Pulmonary artery endothelial cell (primary cell): ENCODE results near the gene HNRNPC. TPM values are rescaled to one million over a fixed set of nuclear protein-coding genes. Genes with fewer than 3 reads are reported as not detected.
"Not testable (repeated sequence)": the region's sequence is repeated elsewhere in the genome, so short reads cannot be mapped to it uniquely, and the experiment has no call there.

Source experiments
- DNase-seq: peaks from one replicate; pipeline ENCODE4 v3.0.0-alpha.2; 2011; ENCODE audit warnings: low read depth, low spot score
- total RNA-seq: library from RNA; depleted of rRNA; stranded (reverse); fragments of >200 nt; gene quantifications from 2 replicates; pipeline ENCODE4 v1.2.3, GENCODE V29; 2014

HNRNPC gene
- total RNA-seq, 1 donor from 2014 or later: 905 TPM

DNA sequence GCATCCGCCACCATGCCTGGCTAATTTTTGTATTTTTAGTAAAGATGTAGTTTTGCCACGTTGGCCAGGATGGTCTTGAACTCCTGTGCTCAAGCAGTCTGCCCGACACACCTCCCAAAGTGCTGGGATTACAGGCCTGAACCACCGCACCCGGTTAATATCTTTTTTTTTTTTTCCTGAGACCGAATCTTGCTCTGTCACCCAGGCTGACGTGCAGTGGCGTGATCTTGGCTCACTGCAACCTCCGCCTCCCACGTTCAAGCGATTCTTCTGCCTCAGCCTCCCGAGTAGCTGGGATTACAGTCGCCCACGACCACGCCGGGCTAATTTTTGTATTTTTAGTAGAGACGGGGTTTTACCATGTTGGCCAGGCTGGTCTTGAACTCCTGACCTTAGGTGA, 3.4 kb upstream of the HNRNPC start:
- DNase-seq: not testable (repeated sequence)

DNA sequence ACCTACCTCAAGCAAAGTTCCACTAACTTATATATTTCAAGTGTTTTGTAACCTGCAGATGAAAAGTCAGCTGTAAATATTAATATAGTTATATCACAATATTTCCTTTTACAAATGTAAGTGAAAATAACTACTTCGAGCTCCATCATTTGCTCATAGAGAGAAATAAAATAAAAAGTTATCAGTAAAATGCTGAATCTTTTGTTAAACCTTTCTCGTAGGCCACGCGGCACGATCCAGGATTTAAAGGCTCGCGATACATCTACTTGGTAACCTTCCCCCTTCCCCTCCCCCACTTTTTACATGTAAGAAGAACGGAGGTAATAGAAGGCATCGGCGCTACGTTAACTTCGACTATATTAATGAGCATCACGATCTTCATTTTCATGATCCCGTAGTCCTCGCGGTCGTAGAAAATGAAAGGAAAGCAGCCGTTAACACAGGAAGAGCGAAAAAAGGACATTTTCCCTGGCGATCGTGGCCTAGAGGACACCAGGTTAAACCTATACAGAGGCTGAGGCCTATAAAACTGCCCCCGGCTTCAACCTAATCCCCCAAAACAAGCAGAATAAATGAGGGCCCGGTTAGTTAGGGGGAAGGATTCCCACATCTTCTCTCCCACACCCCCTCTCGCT, 508 bp downstream of the HNRNPC start:
- peak; percentile 22 for DNase-seq

DNA sequence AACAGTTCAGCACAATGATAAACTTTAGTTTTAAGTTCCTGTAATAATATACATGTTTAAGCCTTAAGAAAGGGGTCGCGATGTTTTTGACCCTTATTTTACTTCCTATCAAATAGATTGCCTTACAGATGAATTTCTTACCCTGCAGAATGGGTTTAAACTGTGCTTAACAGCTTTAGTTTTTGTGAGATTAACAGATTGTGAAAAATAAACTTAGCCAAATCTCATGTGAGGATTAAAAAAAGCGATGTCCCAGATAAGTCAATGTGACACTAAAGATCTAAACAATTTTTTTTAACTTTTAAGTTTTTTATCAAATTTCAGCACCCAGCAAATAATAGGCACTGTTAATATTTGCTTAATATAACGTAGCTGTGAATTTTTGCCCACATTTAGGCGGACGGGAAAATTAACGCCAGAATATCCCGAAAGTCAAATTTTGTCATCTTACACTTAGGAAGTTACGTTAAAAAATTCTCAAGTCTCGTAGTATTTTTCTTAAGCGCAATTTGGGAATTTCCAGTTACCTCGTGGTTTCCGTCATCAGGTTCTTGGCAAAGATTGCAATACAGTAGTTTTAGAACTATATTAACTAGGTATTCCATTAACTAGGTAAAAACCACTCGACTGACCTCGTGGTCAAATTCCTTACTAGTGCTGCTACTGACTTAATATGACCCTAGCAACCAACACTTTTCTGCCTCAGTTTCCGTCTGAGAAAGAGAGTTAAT, 1.2 kb downstream of the HNRNPC start:
- no peak for DNase-seq

DNA sequence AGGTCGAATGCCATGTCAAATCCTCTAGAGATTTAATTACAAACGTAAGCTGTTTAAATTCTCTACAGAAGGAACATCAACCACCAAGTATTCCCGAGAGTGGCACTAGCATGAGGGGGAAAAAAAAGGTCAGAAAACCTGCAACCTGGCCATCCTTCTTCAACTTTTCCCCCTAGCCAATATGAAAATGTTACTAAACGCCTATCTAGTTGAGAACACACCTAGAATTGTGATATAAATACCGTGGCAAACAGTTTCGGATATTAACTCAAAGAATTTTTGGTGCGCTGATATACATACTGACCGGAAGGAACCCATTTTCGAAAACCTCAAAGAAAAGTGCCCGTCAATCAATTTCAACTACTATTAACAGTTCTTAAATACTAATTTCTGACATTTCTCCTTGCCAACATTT, 1.8 kb downstream of the HNRNPC start:
- DNase-seq: no peak

DNA sequence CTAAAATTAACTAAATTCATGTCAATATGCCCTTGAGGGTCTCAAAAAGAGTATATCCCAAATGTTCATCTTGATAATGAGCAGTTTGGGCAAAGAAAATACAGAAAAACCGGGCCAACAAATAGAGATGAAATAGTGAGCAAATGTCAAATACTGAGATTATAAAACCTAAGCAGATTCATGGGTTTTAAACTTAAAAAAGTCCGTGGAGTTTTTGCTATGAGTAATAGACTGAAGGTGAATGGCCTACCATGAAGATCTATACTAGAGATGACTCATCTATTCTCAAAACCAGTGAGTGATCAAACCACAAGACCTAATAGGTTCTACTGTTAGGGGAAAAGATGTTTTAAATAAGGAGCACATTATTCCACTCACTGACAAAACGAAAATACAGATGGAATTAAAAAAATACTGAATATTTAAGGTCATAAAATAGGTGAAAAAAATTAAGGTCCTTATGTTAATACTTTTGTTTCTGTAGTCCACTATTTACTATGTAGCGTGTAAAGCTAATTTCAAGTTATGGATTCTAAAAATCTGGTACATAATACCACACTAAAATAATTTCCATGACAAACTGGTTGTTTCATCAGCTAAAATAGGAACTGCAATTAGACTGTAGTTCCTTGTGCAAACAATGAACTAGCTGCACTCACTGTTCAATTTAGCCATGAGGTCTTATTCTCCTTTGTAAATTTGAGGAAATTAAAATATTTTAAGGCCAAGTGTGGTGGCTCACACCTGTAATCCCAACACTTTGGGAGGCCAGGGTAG, 5.0 kb downstream of the HNRNPC start:
- DNase-seq: no peak

DNA sequence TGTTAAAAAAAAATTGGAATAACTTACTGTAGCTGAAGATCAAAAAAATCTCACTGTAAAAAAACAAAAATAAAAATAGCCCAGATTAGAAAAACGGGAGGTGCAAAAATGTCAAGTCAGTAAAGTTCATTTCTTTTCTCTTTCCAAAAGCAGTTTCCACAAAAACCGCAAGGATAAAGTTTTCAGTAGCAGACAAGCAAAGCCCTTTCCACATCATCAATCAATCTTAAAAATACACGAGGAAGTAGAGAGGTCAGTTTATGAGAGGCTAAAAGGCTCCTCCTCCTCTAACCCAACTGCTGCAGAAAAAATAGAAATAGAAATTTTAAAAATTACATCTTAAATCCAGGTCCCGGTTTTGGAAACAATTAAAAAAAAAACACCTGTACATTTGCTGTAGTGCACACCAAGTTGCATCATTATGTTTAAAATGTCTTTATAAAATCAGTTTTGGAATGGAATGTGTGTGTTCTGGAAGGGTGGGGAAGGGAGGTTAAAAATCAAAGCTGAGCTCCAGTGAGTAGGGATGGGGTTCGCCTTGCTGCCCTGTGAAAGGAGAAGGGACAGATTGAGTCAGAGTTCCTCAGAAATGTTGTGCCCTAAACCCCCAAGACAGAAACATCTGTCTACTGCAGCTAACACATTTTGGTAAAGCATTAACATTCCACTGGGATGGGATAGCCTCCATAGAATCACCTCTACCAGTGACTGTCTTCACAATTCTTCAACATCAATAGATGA, 5.8 kb downstream of the HNRNPC start:
- no peak for DNase-seq

DNA sequence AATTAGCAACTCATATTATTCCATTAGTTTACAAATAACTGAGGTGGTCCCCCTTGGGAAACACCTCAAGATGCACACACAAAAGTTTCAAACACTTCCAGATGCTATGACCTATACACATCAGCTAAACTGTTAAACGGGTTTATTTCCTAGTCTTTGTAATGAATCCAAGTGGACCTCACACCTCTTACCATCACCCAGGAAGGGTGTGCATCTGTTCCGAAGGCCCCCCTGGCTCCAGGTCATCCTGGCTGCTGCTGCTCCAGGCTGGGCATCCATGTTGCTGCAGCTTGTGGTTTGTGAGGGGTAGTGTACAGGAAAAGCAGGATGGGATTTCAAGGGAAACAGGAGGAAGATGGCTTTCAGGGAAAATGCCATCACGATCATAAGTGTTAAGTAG, 6.8 kb downstream of the HNRNPC start:
- no peak for DNase-seq

DNA sequence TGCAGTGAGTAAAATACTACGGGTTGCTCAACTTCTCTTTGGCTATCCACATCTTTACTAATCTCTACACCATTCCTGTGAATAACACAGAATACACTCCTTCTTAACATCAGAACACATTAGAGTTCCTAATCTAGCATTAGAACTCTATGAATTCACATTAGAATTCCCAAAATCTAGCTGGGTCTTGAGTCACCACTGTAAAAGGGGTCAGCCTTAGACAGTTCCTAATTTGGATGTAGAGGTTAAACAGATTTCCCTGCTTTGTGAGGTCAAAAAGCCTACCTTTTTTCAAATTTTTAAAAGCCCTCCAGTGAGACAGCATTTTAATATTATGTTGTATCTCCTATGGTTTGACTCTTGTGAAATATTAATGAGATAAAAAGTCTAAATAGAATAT, 7.4 kb downstream of the HNRNPC start:
- DNase-seq: no peak

DNA sequence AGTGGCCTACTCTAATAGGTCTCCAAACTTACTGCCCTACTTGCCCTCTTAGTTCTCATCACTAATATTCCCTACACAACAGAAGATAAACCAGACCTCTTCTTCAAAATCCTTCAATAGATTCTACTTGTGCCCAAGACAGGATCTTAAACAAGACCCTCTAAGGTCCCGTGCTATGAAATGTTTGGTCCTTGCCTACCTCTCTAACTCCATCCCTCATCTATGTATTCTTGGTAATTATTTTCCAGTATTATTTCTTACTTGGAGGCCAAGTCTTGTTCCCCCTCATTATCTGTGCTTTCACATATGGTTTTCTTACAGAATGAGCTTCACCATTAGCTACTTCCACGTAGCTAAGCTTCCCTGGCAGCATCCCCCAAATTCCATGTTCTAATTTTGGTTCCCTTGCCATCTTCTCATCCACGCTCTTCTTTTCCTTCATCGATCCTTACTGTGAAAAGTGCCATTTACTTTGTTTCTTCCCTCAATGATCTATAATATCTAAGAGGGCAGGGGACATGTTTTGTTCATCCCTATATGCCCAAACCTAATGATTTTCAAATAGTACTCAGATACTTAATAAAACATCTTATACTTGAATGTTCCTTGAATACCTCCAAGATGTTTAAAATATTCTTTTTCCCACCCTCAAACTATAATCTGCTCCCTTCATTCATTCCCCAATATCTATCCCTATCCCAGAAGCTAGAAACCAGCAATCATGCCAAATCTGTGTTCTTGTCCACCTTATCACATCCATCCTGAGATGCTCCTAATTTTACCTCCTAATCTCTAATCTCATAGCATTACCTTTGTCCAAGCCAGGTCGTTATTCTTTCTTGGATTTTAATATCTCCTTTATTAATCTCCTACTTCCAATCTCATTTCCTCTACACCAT, 10.1 kb downstream of the HNRNPC start:
- no peak for DNase-seq

DNA sequence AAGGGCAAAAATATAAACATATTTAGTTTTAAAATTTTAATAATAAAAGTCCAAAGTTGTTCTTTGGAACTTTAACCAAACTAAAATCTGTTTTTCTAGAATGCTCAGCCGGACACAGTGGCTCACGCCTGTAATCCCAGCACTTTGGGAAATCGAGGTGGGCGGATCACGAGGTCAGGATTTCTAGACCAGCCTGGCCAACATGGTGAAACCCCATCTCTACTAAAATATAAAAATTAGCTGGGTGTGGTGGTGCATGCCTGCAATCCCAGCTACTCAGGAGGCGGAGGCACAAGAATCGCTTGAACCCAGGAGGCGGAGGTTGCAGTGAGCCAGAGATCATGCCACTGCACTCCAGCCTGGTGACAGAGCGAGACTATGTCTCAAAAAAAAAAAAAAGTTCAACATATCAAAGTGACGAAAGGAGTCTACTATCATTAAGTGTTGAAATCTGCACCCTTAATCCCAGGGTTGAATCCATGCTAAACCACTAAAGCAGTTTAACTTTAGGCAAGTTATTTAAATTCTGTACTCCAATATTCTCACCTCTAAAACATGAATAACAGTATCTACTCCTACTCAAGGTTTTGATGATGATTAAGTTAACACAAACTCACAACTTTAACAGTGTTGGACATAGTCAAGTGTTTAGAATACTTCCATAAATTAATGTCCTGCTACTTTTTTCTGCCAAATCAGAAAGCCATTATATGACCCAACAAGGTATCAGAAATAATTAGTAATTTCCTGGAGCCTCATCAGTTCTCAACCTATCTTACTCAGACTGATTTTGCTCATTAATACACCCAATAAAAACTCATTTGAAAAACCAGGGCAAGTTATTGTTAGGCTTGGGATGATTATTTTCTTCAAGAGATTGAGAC, 11.0 kb downstream of the HNRNPC start:
- no peak for DNase-seq

DNA sequence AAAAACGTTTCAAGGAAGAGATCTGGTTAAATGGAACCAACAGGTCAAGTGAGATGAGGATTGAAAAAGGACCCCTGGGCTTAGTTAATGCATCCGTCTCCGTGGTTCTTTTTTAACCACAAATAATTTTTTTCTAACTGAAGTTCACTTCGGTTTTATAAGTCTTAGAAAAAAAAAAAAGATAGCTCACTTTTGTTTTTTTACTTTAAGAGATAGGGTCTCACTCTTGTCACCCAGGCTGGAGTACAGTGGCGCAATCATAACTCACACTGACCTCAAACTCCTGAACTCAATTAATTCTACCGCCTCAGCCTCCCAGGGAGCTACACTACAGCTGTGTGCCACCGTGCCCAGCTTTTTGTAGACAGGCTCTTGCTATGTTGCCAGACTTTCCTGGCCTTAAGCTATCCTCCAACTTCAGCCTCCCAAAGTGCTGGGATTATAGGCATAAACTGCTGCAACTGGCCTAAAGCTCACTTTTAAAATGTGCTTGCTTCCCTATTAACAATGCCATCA, 11.8 kb downstream of the HNRNPC start:
- no peak for DNase-seq

DNA sequence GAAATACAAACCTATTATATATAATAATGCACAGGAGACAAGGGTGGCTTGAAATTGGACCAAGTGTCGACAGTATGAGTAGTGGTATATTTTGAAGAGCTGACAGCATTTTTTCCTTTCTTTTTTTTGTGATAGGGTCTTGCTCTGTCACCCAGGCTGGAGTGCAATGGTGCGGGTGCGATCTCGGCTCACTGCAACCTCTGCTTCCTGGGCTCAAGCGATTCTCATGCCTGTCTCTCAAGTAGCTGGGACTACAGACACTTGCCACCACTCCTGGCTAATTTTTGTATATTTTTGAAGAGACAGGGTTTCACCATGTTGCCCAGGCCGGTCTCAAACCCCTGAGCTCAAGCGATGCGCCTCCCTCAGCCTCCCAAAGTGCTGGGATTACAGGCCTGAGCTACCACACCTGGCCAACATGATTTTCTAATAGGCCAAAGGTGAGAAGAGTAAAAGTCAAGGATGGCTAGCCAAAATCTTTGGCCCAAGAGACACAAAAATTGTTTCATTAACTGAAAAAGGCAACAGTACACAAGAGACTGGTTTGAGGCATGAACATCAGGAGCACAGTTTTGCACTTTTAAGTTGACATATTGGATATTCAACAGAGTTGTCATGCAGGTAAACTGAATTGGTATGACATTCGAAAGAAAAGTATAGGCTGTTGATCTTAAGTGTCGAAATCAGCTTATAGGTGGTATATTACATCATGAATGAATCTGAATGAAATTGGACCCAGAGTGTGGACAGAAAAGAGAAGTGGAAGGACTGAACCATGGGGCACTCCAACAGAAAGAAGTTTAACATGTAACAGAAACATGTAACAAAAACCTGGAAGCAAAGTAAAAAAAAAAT, 12.5 kb downstream of the HNRNPC start:
- no peak for DNase-seq

DNA sequence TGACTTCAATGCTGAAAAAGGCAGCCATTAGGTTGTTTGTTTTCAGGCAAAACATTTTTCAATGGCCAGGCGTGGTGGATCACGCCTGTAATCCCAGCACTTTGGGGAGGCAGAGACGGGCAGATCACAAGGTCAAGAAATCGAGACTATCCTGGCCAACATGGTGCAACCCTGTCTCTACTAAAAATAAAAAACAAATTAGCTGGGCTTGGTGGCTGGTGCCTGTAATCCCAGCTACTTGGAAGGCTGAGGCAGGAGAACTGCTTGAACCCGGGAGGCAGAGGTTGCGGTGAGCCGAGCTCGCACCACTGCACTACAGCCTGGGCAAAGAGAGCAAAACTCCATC, 13.2 kb downstream of the HNRNPC start:
- DNase-seq: not testable (repeated sequence)

DNA sequence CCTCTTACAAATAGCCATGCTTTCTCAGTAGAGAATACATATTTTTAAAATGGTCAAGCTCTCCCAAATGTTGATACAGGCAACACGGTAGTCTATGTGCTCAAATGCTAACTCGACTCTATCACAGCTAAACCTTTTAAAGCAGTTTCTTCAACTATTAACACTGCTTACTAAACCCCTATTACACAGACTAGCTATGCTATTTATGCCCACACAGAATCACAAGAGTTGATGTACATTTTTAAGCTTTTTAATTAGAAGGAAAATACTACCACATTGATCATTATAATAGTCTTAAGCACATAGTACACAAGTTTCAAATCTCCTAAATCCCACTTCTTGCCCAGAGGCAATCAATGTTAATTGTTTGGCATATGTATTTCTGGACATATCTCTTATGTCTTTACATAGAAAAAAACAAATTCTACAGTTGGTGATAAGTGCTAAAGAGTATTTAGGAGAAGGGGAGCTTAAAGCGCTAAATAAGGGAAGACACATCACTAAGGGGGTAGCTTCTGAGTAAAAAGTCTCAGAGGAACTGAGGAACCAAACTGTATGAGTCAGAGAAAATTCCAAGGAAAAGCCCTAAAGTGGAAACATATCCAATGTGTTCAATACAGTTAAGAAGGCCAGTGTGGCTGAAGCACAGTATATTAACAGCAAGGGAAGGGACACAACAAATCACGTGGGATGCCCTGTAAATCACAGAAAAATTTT, 13.7 kb downstream of the HNRNPC start:
- DNase-seq: no peak

DNA sequence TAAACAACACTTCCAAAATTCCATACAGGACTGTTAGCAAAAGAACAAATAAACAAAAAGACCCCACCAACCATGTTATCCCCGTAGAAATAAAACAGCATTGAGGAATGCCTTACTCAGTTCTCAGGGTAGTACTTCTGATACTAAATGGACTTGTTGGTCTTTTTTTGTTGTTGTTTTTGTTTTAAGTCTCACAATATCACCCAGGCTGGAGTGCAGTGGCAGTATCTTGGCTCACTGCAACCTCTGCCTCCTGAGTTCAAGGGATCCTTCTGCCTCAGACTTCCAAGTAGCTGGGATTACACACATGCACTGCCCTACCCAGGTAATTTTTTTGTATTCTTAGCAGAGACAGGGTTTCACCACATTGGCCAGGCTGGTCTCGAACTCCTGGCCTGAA, 17.1 kb downstream of the HNRNPC start:
- DNase-seq: no peak

DNA sequence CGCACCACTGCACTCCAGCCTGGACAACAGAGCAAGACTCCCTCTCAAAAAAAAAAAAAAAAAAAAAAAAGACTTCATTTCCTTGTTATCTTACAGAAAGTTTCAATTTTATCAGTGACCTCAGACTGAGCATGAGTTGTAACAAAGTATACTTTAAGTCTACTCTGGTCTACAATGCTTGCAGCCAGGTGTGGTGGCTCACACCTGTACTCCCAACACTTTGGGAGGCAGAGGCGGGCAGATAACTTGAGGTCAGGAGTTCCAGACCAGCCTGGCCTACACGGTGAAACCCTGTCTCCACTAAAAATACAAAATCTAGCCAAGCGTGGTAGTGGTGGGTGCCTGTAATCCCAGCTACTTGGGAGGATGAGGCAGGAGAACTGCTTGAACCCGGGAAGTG, 18.0 kb downstream of the HNRNPC start:
- DNase-seq: no peak

DNA sequence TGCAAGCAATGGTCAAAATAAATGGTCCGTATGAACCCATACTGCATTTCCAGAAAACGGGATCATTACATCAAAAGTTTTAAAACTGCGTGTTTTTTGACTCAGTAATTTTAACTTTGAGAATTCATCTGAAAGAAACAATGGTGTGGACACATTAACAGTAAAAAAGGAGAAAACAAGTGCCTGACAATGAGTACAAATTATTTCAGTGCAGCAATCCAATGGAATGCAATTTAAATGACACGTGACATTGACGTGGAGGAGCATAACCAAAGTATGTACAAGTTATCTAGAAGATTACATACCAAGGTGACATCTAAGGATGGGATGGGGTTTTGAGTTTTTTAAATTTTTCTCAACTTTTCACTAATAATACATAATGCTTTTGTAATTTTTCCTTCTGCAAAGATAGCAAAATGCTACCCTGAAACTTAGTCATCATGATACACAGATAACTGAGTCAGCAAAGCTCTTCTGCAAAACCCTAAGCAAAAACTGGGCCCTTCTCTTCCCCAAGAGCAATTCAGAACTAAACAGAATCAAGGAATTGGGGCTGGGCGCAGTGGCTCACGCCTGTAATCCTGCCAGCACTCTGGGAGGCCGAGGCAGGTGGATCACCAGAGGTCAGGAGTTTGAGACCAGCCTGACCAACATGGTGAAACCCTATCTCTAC, 20.4 kb downstream of the HNRNPC start:
- no peak for DNase-seq
